Breast epithelium (tissue), 4 donors: ENCODE measurements around the gene MARCHF3. TPM values are rescaled to one million over a fixed set of nuclear protein-coding genes. Genes with fewer than 3 reads are reported as not detected.
A peak's percentile ranks its signal among the peaks of the same experiment; 100 is the strongest.

Experiments used
- DNase-seq, 2 donors: peaks; one replicate each; pipeline ENCODE4 v3.0.0-alpha.2; 2019; ENCODE audit warnings: low spot score in 2 of 2
- H3K27ac ChIP-seq, 2 donors: fragments of 200-600 bp; sonication (generic) in 1 of 2; one replicate each; pipeline ENCODE4 v1.5.1; 2016 to 2019; ENCODE audit warnings: mild to moderate bottlenecking in 1 of 2
- H3K27me3 ChIP-seq, 2 donors: fragments of 200-600 bp; sonication (generic) in 1 of 2; one replicate each; pipeline versions ENCODE4 v1.5.1 to v1.6.0; 2017 to 2019; ENCODE audit warnings: control low read depth in 1 of 2, mild to moderate bottlenecking in 1 of 2
- H3K36me3 ChIP-seq: fragments of 200-600 bp; one replicate; pipeline ENCODE4 v1.5.1; 2019
- H3K4me1 ChIP-seq, 2 donors: fragments of 200-600 bp; sonication (generic); one replicate each; pipeline ENCODE4 v1.5.1; 2016 to 2019; ENCODE audit warnings: control low read depth in 1 of 2
- H3K4me3 ChIP-seq, 3 donors: fragments of 200-600 bp; sonication (generic); 1 replicate in 2 of 3; 2 replicates in 1 of 3; pipeline ENCODE4 v1.5.1; 2016 to 2019; ENCODE audit warnings: mild to moderate bottlenecking in 3 of 3, moderate library complexity in 2 of 3
- H3K9me3 ChIP-seq, 2 donors: fragments of 200-600 bp; sonication (generic) in 1 of 2; one replicate each; pipeline ENCODE4 v1.5.1; 2016 to 2019; ENCODE audit warnings: control low read depth in 1 of 2
- POLR2A ChIP-seq: fragments of 450-650 bp; IDR thresholded peaks from one replicate; pipeline ENCODE4 v1.6.1; 2016; ENCODE audit warnings: antibody characterized with exemption, mild to moderate bottlenecking, moderate library complexity
- POLR2AphosphoS5 ChIP-seq, 3 donors: sonication (generic); formaldehyde crosslinking; IDR thresholded peaks; one replicate each; pipeline ENCODE4 v1.6.1; 2017; ENCODE audit warnings: antibody characterized with exemption in 3 of 3
- intact Hi-C: fragments of 100-400 bp; cut with DNase I; formaldehyde crosslinking; loops from one replicate; pipeline ENCODE4 v1.15.1; 2023; ENCODE audit warnings: low total_unique reads
- total RNA-seq, 3 donors: library from RNA; depleted of rRNA; stranded (reverse); fragments of >200 nt; gene quantifications; one replicate each; pipeline ENCODE4 v1.1.0, GENCODE V29; 2016
- TF ChIP-seq, protein P1 (sequence below), 3 donors: fragments of 450-650 bp; IDR thresholded peaks; one replicate each; pipeline ENCODE4 v1.5.1; 2016 to 2017; ENCODE audit warnings: antibody characterized with exemption in 3 of 3, mild to moderate bottlenecking in 3 of 3, moderate library complexity in 3 of 3

The MARCHF3 gene
- total RNA-seq, 3 donors from 2014 or later: 7.5 to 16.1 (median 11.6) TPM

GRCh38 chr5:126852091-126852571 is 178.2 kb downstream of the MARCHF3 start:
- H3K27me3 ChIP-seq: no peaks in the 10 kb centered on the region
- peak overlapping the region; percentile 6 to 82 for H3K27ac ChIP-seq
- H3K4me3 ChIP-seq: no peak overlapping the region
- no peak for DNase-seq
- TF ChIP-seq POLR2A (no peak), POLR2AphosphoS5 (IDR thresholded peaks at IDR 0.05) (peak in 1 of 3 donors; percentile 67)
- H3K4me1 ChIP-seq: no peaks in the 10 kb centered on the region
- no peaks in the 10 kb centered on the region for H3K9me3 ChIP-seq
- intact Hi-C loops: no loop called here
- no peaks in the 10 kb centered on the region for H3K36me3 ChIP-seq

GRCh38 chr5:126851501-126852011 is 178.8 kb downstream of the MARCHF3 start:
- Histone ChIP-seq H3K4me1 (no peaks in the 10 kb centered on the region), H3K4me3 (no peak overlapping the region), H3K27me3 (no peaks in the 10 kb centered on the region), H3K27ac (peak overlapping the region in 1 of 2 donors; percentile 82), H3K9me3 (no peaks in the 10 kb centered on the region), H3K36me3 (no peaks in the 10 kb centered on the region)
- TF ChIP-seq POLR2AphosphoS5 (IDR thresholded peaks at IDR 0.05) (peak in 1 of 3 donors; percentile 30), POLR2A (no peak)
- DNase-seq: no peak
- intact Hi-C loops: no loop called here

DNA sequence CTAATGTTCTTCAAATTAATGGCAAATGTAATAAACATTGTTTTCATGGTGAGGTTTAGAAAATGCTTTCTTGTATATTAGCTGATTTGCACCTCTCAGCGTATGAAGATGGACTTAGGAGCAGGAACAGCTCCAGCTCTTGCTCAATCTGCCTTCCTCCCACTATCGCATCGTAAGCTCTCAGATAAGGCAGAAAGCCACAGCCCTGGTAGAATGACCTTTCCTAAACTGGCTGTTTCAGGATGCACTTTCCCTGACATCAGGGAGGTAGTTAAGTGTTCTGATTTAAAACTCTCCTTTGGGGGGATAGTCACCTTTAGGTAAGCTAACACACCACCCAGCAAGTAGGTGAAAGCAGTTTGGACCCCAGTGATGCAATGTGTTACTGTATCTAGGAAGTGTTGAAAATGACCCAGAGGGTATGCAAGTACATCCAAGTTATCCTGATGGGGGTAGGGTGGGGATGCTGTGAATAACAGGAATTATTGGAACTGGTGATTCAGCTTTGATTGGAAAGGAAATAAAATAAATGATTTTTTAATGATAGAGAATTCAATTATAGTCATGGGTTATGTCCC is 181.2 kb downstream of the MARCHF3 start:
- intact Hi-C loops: no loop called here
- H3K27ac ChIP-seq: peak overlapping the region in 1 of 2 donors; percentile 17
- no peaks in the 10 kb centered on the region for H3K9me3 ChIP-seq
- DNase-seq: no peak
- peak overlapping the region in 1 of 3 donors; percentile 16 for H3K4me3 ChIP-seq
- H3K4me1 ChIP-seq: no peaks in the 10 kb centered on the region
- H3K36me3 ChIP-seq: no peaks in the 10 kb centered on the region
- H3K27me3 ChIP-seq: no peaks in the 10 kb centered on the region
- TF ChIP-seq, protein P1, sequence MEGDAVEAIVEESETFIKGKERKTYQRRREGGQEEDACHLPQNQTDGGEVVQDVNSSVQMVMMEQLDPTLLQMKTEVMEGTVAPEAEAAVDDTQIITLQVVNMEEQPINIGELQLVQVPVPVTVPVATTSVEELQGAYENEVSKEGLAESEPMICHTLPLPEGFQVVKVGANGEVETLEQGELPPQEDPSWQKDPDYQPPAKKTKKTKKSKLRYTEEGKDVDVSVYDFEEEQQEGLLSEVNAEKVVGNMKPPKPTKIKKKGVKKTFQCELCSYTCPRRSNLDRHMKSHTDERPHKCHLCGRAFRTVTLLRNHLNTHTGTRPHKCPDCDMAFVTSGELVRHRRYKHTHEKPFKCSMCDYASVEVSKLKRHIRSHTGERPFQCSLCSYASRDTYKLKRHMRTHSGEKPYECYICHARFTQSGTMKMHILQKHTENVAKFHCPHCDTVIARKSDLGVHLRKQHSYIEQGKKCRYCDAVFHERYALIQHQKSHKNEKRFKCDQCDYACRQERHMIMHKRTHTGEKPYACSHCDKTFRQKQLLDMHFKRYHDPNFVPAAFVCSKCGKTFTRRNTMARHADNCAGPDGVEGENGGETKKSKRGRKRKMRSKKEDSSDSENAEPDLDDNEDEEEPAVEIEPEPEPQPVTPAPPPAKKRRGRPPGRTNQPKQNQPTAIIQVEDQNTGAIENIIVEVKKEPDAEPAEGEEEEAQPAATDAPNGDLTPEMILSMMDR (IDR thresholded peaks at IDR 0.05): no peak
- no peak for TF ChIP-seq POLR2A
- TF ChIP-seq POLR2AphosphoS5 (IDR thresholded peaks at IDR 0.05): no peak

- Histone ChIP-seq H3K4me3 (no peak overlapping the region), H3K4me1 (no peaks in the 10 kb centered on the region), H3K36me3 (no peaks in the 10 kb centered on the region), H3K27ac (peak overlapping the region; percentile 14 to 73), H3K27me3 (no peaks in the 10 kb centered on the region), H3K9me3 (no peaks in the 10 kb centered on the region)
- intact Hi-C loops: no loop called here
- DNase-seq: no peak
- TF ChIP-seq, protein P1 (IDR thresholded peaks at IDR 0.05): no peak
- TF ChIP-seq POLR2AphosphoS5 (IDR thresholded peaks at IDR 0.05) (no peak), POLR2A (no peak)
Measured at GRCh38 chr5:126848253-126848652, 182.1 kb downstream of the MARCHF3 start.

DNA sequence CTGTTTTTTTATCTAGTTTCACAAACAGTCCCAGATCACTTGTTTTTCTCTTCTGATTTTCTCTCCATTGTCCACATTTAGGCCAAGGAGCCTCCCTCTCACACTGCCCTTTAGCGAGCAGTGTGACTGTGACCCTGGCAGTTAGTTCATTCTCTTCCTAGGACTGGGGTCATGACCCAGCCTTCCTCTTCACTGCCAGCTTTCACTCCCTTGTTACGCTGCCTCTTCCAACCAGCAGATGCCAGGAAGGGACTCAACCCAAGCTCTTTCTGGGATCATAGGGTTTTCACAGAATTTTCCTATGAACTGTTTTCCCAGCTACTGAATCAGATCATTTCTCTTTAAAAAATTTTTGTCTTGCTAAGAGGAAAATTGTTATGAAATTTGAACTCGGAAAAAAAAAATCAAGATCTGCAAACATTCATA is 182.5 kb downstream of the MARCHF3 start:
- no peaks in the 10 kb centered on the region for H3K9me3 ChIP-seq
- intact Hi-C loops: no loop called here

GRCh38 chr5:126847456-126847820 is 182.9 kb downstream of the MARCHF3 start:
- intact Hi-C loops: no loop called here
- Histone ChIP-seq H3K9me3 (no peaks in the 10 kb centered on the region), H3K27ac (peak overlapping the region; percentile 57 to 68), H3K27me3 (no peaks in the 10 kb centered on the region), H3K4me3 (no peak overlapping the region), H3K4me1 (no peaks in the 10 kb centered on the region), H3K36me3 (no peaks in the 10 kb centered on the region)
- no peak for DNase-seq
- TF ChIP-seq POLR2AphosphoS5 (IDR thresholded peaks at IDR 0.05) (no peak), POLR2A (no peak)
- TF ChIP-seq, protein P1 (IDR thresholded peaks at IDR 0.05): no peak

More for the DNA sequence above, 182.5 kb downstream of the MARCHF3 start:
- Histone ChIP-seq H3K4me1 (no peaks in the 10 kb centered on the region), H3K4me3 (no peak overlapping the region), H3K27ac (peak overlapping the region; percentile 57 to 68), H3K36me3 (no peaks in the 10 kb centered on the region), H3K27me3 (no peaks in the 10 kb centered on the region)
- no peak for DNase-seq
- TF ChIP-seq, protein P1 (IDR thresholded peaks at IDR 0.05): no peak
- TF ChIP-seq POLR2AphosphoS5 (IDR thresholded peaks at IDR 0.05) (no peak), POLR2A (no peak)
